Measurements from ENCODE around the gene KCNA2.

GRCh38 chr1:110647254-110647891 is 41.2 kb upstream of the KCNA2 start:
- TF ChIP-seq CTCF (IDR thresholded peaks at IDR 0.05), result no peak
- no peak for TF ChIP-seq SIN3A (IDR thresholded peaks at IDR 0.05; ENCODE audit: borderline replicate concordance, insufficient read depth, low read depth, low read length)
- TF ChIP-seq POLR2AphosphoS5 (IDR thresholded peaks at IDR 0.05; ENCODE audit: low read depth, low read length), result no peak
- no peak for TF ChIP-seq TCF7L2 (IDR thresholded peaks at IDR 0.05; ENCODE audit: low read depth, low read length)
- no peak for TF ChIP-seq REST (IDR thresholded peaks at IDR 0.05; ENCODE audit: insufficient read depth in 1 of 2, low read depth in 2 of 2, low read length in 1 of 2)

All from Panc1 (cell line).